A549 (cell line): ENCODE results near the gene CYP24A1. TPM values are rescaled to one million over a fixed set of nuclear protein-coding genes. Genes with fewer than 3 reads are reported as not detected.

Experiments used
- ATAC-seq, 2 experiments: fragments of 200-7000 bp in 1 of 2; fragments of >200 bp in 1 of 2; cut with Nextera tagmentation in 1 of 2; cut with Tn5 transposase in 1 of 2; 3 replicates each; pipeline versions ENCODE4 v1.8.0 to v1.9.1; 2018 to 2020; ENCODE audit warnings: mild to moderate bottlenecking in 1 of 2, moderate library complexity in 1 of 2
- CTCF ChIA-PET: fragments of 300-600 bp; sonication (Branson Sonifier 250); formaldehyde crosslinking; extraction: SDS; loops from one replicate; lab custom pipeline; 2021; ENCODE audit warnings: antibody characterized with exemption, inconsistent platforms; lab: Yijun Ruan, JAX
- POLR2A ChIA-PET: fragments of 350-600 bp; formaldehyde crosslinking; extraction: SDS; loops from one replicate; lab custom pipeline; 2021; ENCODE audit warnings: antibody characterized with exemption, inconsistent platforms; lab: Yijun Ruan, JAX
- DNase-seq, 2 experiments: peaks; one replicate each; pipeline versions ENCODE4 v3.0.0 to v3.0.0-alpha.2; 2011 to 2016; ENCODE audit warnings: low read depth in 1 of 2, low spot score in 1 of 2
- FAIRE-seq: peaks from 2 replicates; lab custom pipeline; 2011; peaks lifted over from hg19 to GRCh38; lab: Jason Lieb, UNC
- H3K27ac ChIP-seq, 2 experiments: fragments of >200 bp; sonication (Bioruptor Twin); formaldehyde crosslinking; 3 replicates each; pipeline ENCODE4 v1.5.1; 2016 to 2017
- H3K4me1 ChIP-seq: fragments of >200 bp; sonication (Bioruptor Twin); formaldehyde crosslinking; 3 replicates; pipeline ENCODE4 v1.6.1; 2016
- H3K4me2 ChIP-seq: fragments of >200 bp; sonication (Bioruptor Twin); formaldehyde crosslinking; 3 replicates; pipeline ENCODE4 v1.6.1; 2016
- H3K4me3 ChIP-seq: fragments of >200 bp; sonication (Bioruptor Twin); formaldehyde crosslinking; 3 replicates; pipeline ENCODE4 v1.5.1; 2016
- H3K9me3 ChIP-seq: fragments of >200 bp; sonication (Bioruptor Twin); formaldehyde crosslinking; 3 replicates; pipeline ENCODE4 v1.6.1; 2016
- BCL3 ChIP-seq: fragments of >200 bp; sonication (Bioruptor Twin); formaldehyde crosslinking; IDR thresholded peaks from 3 replicates; pipeline ENCODE4 v1.6.1; 2016
- CBX8 ChIP-seq: fragments of 200-600 bp; sonication (generic); IDR thresholded peaks from 2 replicates; pipeline ENCODE4 v1.6.1; 2016
- CEBPB ChIP-seq, 2 experiments: fragments of >200 bp in 1 of 2; sonication (Bioruptor Twin) in 1 of 2; formaldehyde crosslinking in 1 of 2; IDR thresholded peaks; 2 replicates each; pipeline ENCODE4 v1.6.1; 2012 to 2016
- CHD2 ChIP-seq: fragments of 150-350 bp; IDR thresholded peaks from 2 replicates; pipeline ENCODE4 v1.6.1; 2014; ENCODE audit warnings: low read length; ENCODE audit not compliant: partially characterized antibody
- EHF ChIP-seq: fragments of 250-450 bp; sonication (Bioruptor Pico); IDR thresholded peaks from 2 replicates; pipeline ENCODE4 v1.5.0; 2020; ENCODE audit warnings: mild to moderate bottlenecking
- ESRRA ChIP-seq: fragments of 150-350 bp; IDR thresholded peaks from 2 replicates; pipeline ENCODE4 v1.6.1; 2014; ENCODE audit warnings: mild to moderate bottlenecking, low read length, borderline replicate concordance
- FOSL2 ChIP-seq, 2 experiments: fragments of 450-650 bp in 1 of 2; fragments of >200 bp in 1 of 2; sonication (Bioruptor Twin) in 1 of 2; formaldehyde crosslinking; IDR thresholded peaks; 2 replicates each; pipeline versions ENCODE4 v1.5.0 to v1.6.1; 2016 to 2020; ENCODE audit warnings: mild to moderate bottlenecking in 1 of 2, moderate library complexity in 1 of 2
- GATA3 ChIP-seq: IDR thresholded peaks from 2 replicates; pipeline ENCODE4 v1.6.1; 2012; ENCODE audit warnings: borderline replicate concordance
- HOXA7 ChIP-seq: fragments of 250-450 bp; sonication (Bioruptor Pico); IDR thresholded peaks from 2 replicates; pipeline ENCODE4 v1.5.0; 2020; ENCODE audit warnings: mild to moderate bottlenecking, moderate library complexity
- HOXB5 ChIP-seq: fragments of 250-450 bp; sonication (Bioruptor Pico); IDR thresholded peaks from 2 replicates; pipeline ENCODE4 v1.5.0; 2020; ENCODE audit warnings: mild to moderate bottlenecking, moderate library complexity
- JUN ChIP-seq, 2 experiments: fragments of >200 bp; sonication (Bioruptor Twin); formaldehyde crosslinking; IDR thresholded peaks; 2 replicates in 1 of 2; 3 replicates in 1 of 2; pipeline ENCODE4 v1.6.1; 2016 to 2017
- JUNB ChIP-seq: fragments of >200 bp; sonication (Bioruptor Twin); formaldehyde crosslinking; IDR thresholded peaks from 2 replicates; pipeline ENCODE4 v1.6.1; 2016
- KDM5A ChIP-seq: fragments of 200-600 bp; sonication (generic); IDR thresholded peaks from 2 replicates; pipeline ENCODE4 v1.6.1; 2016; ENCODE audit warnings: antibody characterized with exemption, mild to moderate bottlenecking
- MAFK ChIP-seq: fragments of 450-650 bp; IDR thresholded peaks from 2 replicates; pipeline ENCODE4 v1.6.1; 2014; ENCODE audit not compliant: partially characterized antibody
- MAZ ChIP-seq: fragments of 150-350 bp; IDR thresholded peaks from 2 replicates; pipeline ENCODE4 v1.6.1; 2014; ENCODE audit warnings: antibody characterized with exemption, low read depth, low read length, borderline replicate concordance
- NR3C1 ChIP-seq: fragments of >200 bp; sonication (Bioruptor Twin); formaldehyde crosslinking; IDR thresholded peaks from 3 replicates; pipeline ENCODE4 v1.6.1; 2017
- PBX3 ChIP-seq: IDR thresholded peaks from 2 replicates; pipeline ENCODE4 v1.6.1; 2012
- PHF8 ChIP-seq: fragments of 200-600 bp; sonication (generic); IDR thresholded peaks from 2 replicates; pipeline ENCODE4 v1.6.1; 2016; ENCODE audit warnings: low read depth, mild to moderate bottlenecking, antibody characterized with exemption, moderate library complexity, borderline replicate concordance
- POLR2A ChIP-seq: IDR thresholded peaks from 2 replicates; pipeline ENCODE4 v1.6.1; 2012; ENCODE audit warnings: mild to moderate bottlenecking, low read length
- RAD21 ChIP-seq, 2 experiments: fragments of >200 bp in 1 of 2; sonication (Bioruptor Twin) in 1 of 2; formaldehyde crosslinking in 1 of 2; IDR thresholded peaks in 1 of 2; conservative IDR thresholded peaks in 1 of 2; 2 replicates in 1 of 2; 3 replicates in 1 of 2; pipeline ENCODE4 v1.6.1; 2012 to 2018; ENCODE audit warnings: inconsistent platforms in 1 of 2
- RARB ChIP-seq: fragments of 250-450 bp; sonication (Bioruptor Pico); IDR thresholded peaks from 2 replicates; pipeline ENCODE4 v1.8.0; 2021; ENCODE audit warnings: mild to moderate bottlenecking, moderate library complexity
- RCOR1 ChIP-seq: fragments of 150-350 bp; IDR thresholded peaks from 2 replicates; pipeline ENCODE4 v1.6.1; 2014; ENCODE audit warnings: antibody characterized with exemption, low read length, low read depth
- REST ChIP-seq: fragments of 200-600 bp; sonication (generic); IDR thresholded peaks from 2 replicates; pipeline ENCODE4 v1.6.1; 2016; ENCODE audit warnings: antibody characterized with exemption, mild to moderate bottlenecking, moderate library complexity
- TFCP2L1 ChIP-seq: fragments of 250-450 bp; sonication (Bioruptor Pico); IDR thresholded peaks from 2 replicates; pipeline ENCODE4 v1.5.0; 2021; ENCODE audit warnings: mild to moderate bottlenecking
- TP53 ChIP-seq: fragments of 250-450 bp; sonication (Bioruptor Pico); IDR thresholded peaks from 2 replicates; pipeline ENCODE4 v1.5.0; 2021; ENCODE audit warnings: mild to moderate bottlenecking, moderate library complexity
- ZFP36 ChIP-seq: fragments of 450-650 bp; IDR thresholded peaks from 2 replicates; pipeline ENCODE4 v1.6.1; 2014; ENCODE audit warnings: borderline replicate concordance; ENCODE audit not compliant: partially characterized antibody
- ZNF302 ChIP-seq: fragments of 250-450 bp; sonication (Bioruptor Pico); IDR thresholded peaks from 2 replicates; pipeline ENCODE4 v1.9.0; 2021; ENCODE audit warnings: inconsistent platforms, mild to moderate bottlenecking, moderate library complexity
- WGBS: methylation state at CpG from one replicate; pipeline ENCODE4 v1.1.6; 2017; ENCODE audit errors: missing lambda C conversion rate; 5-methylcytosine and 5-hydroxymethylcytosine counted together
- polyA minus RNA-seq: library from RNA; depleted of rRNA, polyadenylated mRNA; stranded (reverse); fragments of >200 nt; gene quantifications from 2 replicates; pipeline ENCODE4 v1.2.3, GENCODE V29; 2011; rRNA and poly(A)+ RNA removed
- polyA plus RNA-seq, 4 experiments: library from polyadenylated mRNA; depleted of rRNA in 3 of 4; stranded (reverse); fragments of >200 nt; fragmentation: RNase III in 1 of 4; extraction: RNeasy Plus Mini Kit Qiagen cat#74134 plus additional on column Dnase treatment in 1 of 4; gene quantifications; 2 replicates in 3 of 4; 3 replicates in 1 of 4; pipeline ENCODE4 v1.2.3, GENCODE V29; 2011 to 2017
- TF ChIP-seq, protein P1 (sequence below): fragments of >200 bp; sonication (Bioruptor Twin); formaldehyde crosslinking; IDR thresholded peaks from 2 replicates; pipeline ENCODE4 v1.6.1; 2016
- TF ChIP-seq, protein P2 (sequence below): IDR thresholded peaks from 2 replicates; pipeline ENCODE4 v1.6.1; 2012
- TF ChIP-seq, protein P3 (sequence below): fragments of 150-350 bp; IDR thresholded peaks from 2 replicates; pipeline ENCODE4 v1.6.1; 2014; ENCODE audit warnings: low read depth, mild to moderate bottlenecking, low read length
- TF ChIP-seq, protein P4 (sequence below): fragments of 450-650 bp; IDR thresholded peaks from 2 replicates; pipeline ENCODE4 v1.6.1; 2014; ENCODE audit warnings: antibody characterized with exemption

Gene CYP24A1
- 1,617 and 1,630 TPM in 2 replicates for polyA plus RNA-seq (2011; rRNA removed)
- 456 and 584 TPM in 2 replicates for polyA plus RNA-seq (2012; cell fraction: cytosol; rRNA removed)
- 1,301 and 1,335 TPM in 2 replicates for polyA plus RNA-seq (2012; cell fraction: nucleus; rRNA removed)
- 623 to 738 TPM (median 722 TPM) in 3 replicates for polyA plus RNA-seq (2017; fragmentation: RNase III; extraction: RNeasy Plus Mini Kit Qiagen cat#74134 plus additional on column Dnase treatment)
- polyA minus RNA-seq, result 4,726 and 5,326 TPM in 2 replicates

- Histone ChIP-seq H3K4me2 (peak within 1 kb of the TSS; percentile 93), H3K4me3 (peak within 1 kb of the TSS; percentile 83), H3K9me3 (no peaks in the 10 kb centered on the region), H3K27ac (peak within 1 kb of the TSS; percentile 93 to 100), H3K4me1 (peaks cover 43% of the 10 kb centered on the region)
- DNase-seq (peak; percentile 97 to 98), FAIRE-seq (no peak), ATAC-seq (peak; percentile 87)
- POLR2A ChIA-PET, result interaction anchor here (0.8 to 7.0 kb wide), 17 partner anchors 8 to 405 kb away, joined by 3 to 69 read pairs (median 6); no protein-coding TSS in a partner anchor
- CTCF ChIA-PET, result interaction anchor here (0.7 to 2.6 kb wide), 8 partner anchors 15 to 77 kb away, joined by 3 to 12 read pairs (median 10); no protein-coding TSS in a partner anchor
- 1% methylated on average over 25 of the region's 61 CpGs for WGBS
- TF ChIP-seq ZFP36 (no peak), CHD2 (peak; percentile 26), RCOR1 (no peak), EHF (CRISPR knock-in tag) (peak; percentile 70; the same call in 1 of the 2 replicates), RAD21 (conservative IDR thresholded peaks at IDR 0.05 in 1 of 2, IDR thresholded peaks at IDR 0.05 in 1 of 2) (no peak), TP53 (CRISPR knock-in tag) (0 out of 2 replicates have a peak, but pooled peaks have one; percentile 70), PBX3 (peak; percentile 68), BCL3 (peak; percentile 99), CEBPB (IDR thresholded peaks at IDR 0.05) (peak; percentile 94 to 96), NR3C1 (no peak), HOXB5 (CRISPR knock-in tag) (no peak), JUNB (peak; percentile 48), JUN (IDR thresholded peaks at IDR 0.05) (peak; percentile 98 to 100), MAZ (peak; percentile 90; the same call in 1 of the 2 replicates), ZNF302 (CRISPR knock-in tag) (no peak), REST (peak; percentile 37), TFCP2L1 (peak; percentile 90), MAFK (peak; percentile 5), HOXA7 (CRISPR knock-in tag) (peak; percentile 95), PHF8 (peak; percentile 10; the same call in 1 of the 2 replicates), POLR2A (peak; percentile 100), KDM5A (no peak), GATA3 (peak; percentile 69), RARB (CRISPR knock-in tag) (peak; percentile 68), FOSL2 (IDR thresholded peaks at IDR 0.05) (0 out of 2 replicates have a peak, but pooled peaks have one; percentile 18), FOSL2 (CRISPR knock-in tag; IDR thresholded peaks at IDR 0.05) (peak; percentile 5; the same call in 1 of the 2 replicates), ESRRA (no peak), CBX8 (no peak)
- TF ChIP-seq, protein P1, sequence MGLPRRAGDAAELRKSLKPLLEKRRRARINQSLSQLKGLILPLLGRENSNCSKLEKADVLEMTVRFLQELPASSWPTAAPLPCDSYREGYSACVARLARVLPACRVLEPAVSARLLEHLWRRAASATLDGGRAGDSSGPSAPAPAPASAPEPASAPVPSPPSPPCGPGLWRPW, result peak; percentile 71
- TF ChIP-seq, protein P2, sequence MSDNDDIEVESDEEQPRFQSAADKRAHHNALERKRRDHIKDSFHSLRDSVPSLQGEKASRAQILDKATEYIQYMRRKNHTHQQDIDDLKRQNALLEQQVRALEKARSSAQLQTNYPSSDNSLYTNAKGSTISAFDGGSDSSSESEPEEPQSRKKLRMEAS, result peak; percentile 83
- TF ChIP-seq, protein P3, sequence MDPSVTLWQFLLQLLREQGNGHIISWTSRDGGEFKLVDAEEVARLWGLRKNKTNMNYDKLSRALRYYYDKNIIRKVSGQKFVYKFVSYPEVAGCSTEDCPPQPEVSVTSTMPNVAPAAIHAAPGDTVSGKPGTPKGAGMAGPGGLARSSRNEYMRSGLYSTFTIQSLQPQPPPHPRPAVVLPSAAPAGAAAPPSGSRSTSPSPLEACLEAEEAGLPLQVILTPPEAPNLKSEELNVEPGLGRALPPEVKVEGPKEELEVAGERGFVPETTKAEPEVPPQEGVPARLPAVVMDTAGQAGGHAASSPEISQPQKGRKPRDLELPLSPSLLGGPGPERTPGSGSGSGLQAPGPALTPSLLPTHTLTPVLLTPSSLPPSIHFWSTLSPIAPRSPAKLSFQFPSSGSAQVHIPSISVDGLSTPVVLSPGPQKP, result 0 out of 2 replicates have a peak, but pooled peaks have one; percentile 34
- TF ChIP-seq, protein P4, sequence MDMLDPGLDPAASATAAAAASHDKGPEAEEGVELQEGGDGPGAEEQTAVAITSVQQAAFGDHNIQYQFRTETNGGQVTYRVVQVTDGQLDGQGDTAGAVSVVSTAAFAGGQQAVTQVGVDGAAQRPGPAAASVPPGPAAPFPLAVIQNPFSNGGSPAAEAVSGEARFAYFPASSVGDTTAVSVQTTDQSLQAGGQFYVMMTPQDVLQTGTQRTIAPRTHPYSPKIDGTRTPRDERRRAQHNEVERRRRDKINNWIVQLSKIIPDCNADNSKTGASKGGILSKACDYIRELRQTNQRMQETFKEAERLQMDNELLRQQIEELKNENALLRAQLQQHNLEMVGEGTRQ, result no peak
Measured at GRCh38 chr20:54173653-54174456, at the start of gene CYP24A1. Gene CYP24A1 (minus strand): TSS chr20:54173986. CDS start chr20:54173579, 407 bp downstream.
